Activated gamma-delta T cell (primary cell): Measurements from ENCODE around the gene MRPS9.

Experiments used
- DNase-seq: peaks from one replicate; lab custom pipeline; 2025; lab: John Stamatoyannopoulos, UW

MRPS9 gene

GRCh38 chr2:105118960-105119359 is 81.1 kb downstream of the MRPS9 start:
- no peak for DNase-seq

- no peak for DNase-seq
These were observed 83.6 kb downstream of the MRPS9 start for GRCh38 chr2:105121434-105121833.

- DNase-seq = no peak
These were observed 87.6 kb downstream of the MRPS9 start for GRCh38 chr2:105125428-105125827.

GRCh38 chr2:105125920-105126319 is 88.1 kb downstream of the MRPS9 start:
- DNase-seq = no peak

- DNase-seq = no peak
These were observed 88.5 kb downstream of the MRPS9 start for GRCh38 chr2:105126336-105126735.

DNA sequence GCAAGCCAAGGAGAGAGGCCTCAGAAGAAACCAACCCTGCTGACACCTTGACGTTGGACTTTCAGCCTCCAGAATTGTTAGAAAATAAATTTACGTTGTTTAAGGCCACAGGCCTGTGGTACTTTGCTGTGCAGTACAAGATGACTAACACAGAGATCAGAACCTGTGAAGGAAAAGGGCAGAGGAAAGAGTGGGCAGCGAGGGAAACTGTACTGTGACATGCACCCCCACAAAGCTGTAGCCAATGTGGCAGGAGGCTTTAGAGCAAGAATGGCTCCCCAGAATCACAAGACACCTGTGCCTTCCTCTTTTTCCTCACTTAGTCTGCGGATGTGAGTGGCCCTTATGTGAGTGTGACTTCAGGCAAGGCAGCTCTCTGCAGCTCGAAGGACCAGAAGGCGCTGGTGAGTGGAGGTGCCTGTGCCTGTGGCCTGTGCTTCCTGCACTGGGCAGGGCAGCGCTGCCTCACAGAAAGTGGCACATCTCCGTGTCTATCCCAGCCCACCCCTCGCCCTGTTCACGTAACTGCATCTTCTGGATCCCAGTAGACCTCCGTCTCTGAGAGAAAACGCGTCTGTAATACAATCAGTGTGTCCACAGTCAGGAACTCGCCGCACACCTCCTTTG is 89.5 kb downstream of the MRPS9 start:
- DNase-seq = no peak

- DNase-seq = no peak
These were observed 91.9 kb downstream of the MRPS9 start for GRCh38 chr2:105129722-105130232.

DNA sequence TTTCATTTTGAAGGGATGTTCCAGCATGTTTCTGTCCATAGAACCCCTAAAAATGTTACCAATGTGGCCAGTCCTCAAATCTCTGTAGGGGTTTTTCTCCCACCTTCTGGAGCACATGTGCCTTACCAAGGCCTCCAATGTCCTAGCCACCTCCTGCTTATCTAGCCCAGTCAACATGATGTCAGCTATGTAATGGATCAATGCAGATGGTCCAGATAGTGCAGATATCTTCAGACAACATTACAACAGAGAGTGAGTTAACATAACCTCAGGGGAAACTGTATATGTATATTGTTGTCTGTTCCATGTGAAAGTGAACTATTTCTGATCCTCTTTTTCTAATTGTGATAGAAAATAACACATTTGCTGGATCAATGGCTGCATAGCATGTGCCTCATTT is 92.7 kb downstream of the MRPS9 start:
- no peak for DNase-seq

- no peak for DNase-seq
These were observed 96.2 kb downstream of the MRPS9 start for GRCh38 chr2:105134081-105134480.

DNA sequence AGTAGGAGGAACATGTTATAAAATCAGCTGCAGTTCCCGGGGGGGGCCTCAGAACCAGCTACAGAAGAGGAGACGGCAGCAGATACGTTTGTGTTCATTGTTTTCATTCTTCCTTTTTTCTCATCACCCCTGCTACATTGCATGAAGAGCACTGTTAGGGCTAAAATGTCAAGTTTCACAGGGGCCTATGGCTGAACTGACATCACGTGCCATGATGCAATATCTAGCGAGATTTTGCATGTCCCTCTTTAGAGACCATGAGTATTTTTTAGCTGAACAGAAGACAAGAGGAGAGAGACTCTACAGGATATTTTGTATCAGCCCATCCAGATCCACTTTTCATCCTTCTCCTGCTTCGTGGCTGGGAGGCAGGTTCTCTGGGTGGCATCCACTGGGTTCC is 97.6 kb downstream of the MRPS9 start:
- DNase-seq = no peak

DNA sequence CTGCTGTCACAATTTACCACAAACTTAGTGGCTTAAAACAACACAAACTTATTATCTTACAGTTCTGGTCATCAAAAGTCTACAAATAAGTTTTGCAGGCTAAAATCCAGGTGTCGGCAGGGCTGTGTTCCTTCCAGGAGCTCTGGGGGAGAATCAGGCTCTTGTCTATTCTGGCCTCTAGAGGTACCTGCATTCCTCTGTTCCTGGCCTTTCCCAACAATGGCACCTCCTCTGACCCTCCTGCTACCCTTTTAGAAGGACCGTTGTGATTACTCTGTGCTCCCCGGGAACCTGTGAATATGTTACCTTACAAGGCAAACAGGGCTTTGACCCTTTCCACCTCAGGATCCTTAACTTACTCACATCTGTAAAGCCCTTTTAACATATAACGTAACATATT is 98.5 kb downstream of the MRPS9 start:
- DNase-seq = no peak

GRCh38 chr2:105138643-105139042 is 100.8 kb downstream of the MRPS9 start:
- DNase-seq = no peak

DNA sequence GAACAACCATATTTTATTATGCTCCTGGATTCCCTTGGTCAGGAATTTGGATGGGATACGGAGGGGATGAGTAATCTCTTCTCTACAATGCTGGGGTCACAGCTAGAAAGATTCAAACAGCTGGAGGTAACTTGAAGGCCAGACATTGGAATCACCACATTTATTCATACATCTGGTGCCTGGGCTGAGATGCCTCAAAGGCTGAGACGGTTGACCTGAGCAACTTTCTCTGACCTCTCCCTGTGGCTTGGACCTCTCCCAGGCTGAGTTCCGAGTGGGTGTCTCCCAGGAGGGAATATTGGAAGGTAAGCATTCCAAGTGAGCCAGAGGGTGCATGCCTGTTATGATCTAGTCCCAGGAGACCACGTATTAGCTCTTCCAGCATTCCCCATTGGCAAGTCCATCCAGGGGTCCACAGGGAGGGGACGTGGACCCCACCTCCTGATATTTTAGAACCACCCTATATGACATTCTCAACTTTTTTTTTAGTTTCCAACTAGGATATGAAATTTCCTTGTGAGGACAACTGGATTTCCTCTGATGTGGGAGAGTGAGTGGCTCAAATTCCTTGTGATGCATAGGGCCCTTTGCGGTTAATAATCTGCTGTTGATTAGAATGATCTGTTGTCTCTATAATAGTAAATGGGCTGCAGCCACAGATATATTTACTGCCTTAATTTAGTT is 101.8 kb downstream of the MRPS9 start:
- DNase-seq = no peak

DNA sequence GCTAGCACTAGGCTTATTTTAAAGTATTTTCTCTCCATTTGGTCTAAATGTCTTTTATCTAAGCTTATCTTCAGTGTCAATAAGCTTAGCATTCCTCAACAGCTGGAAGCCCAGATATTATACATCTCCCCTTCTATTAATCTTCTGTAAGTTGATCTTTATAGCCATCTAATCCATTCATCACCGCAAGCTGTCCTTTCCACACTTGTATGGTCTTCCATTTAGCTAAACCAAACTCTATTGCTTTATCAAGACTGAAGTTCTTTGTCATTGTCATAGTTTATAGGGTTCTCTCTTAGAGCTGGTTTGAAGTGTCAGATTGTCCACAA is 102.3 kb downstream of the MRPS9 start:
- no peak for DNase-seq

DNA sequence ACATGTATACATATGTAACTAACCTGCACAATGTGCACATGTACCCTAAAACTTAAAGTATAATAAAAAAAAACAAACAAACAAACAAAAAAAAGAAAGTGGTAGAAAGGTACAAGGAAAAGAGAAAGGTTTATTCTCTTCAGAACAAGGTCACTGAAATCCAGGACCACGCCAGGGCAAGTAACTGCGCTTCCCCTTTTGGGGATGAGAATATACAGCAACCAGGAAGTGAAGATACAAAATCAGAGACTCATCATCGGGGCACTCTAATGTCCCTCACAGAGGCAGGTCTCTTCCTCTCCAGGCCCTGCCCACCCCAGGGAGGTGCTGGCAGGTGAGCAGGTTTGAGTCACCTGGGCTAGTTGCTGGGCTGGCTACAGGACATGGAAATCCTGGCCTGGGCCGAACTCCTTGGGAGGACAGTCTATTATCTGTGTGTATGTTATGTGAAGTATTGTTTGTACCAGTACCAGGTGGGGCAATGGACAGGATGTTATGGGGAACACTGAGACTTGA is 103.3 kb downstream of the MRPS9 start:
- no peak for DNase-seq

GRCh38 chr2:105142239-105142638 is 104.4 kb downstream of the MRPS9 start:
- no peak for DNase-seq

DNA sequence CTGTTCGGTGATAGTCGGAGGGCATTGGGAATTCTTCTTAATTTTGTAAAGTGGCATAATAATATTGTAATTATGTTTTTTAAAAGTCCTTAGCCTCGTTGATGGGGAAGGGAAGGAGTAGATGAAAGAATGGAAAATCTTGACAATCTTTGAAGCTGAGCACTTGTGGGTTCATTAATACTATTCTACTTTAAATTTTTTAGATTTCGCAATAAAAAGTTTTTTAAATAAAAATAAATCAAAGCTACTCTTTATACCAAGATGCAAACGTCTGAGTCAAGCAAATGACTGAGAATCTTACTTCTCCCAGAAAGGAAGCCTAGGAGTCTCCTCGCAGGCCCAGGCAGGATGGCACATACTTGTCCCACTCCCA is 105.2 kb downstream of the MRPS9 start:
- DNase-seq = no peak

GRCh38 chr2:105143467-105144151 is 105.7 kb downstream of the MRPS9 start:
- DNase-seq = no peak

DNA sequence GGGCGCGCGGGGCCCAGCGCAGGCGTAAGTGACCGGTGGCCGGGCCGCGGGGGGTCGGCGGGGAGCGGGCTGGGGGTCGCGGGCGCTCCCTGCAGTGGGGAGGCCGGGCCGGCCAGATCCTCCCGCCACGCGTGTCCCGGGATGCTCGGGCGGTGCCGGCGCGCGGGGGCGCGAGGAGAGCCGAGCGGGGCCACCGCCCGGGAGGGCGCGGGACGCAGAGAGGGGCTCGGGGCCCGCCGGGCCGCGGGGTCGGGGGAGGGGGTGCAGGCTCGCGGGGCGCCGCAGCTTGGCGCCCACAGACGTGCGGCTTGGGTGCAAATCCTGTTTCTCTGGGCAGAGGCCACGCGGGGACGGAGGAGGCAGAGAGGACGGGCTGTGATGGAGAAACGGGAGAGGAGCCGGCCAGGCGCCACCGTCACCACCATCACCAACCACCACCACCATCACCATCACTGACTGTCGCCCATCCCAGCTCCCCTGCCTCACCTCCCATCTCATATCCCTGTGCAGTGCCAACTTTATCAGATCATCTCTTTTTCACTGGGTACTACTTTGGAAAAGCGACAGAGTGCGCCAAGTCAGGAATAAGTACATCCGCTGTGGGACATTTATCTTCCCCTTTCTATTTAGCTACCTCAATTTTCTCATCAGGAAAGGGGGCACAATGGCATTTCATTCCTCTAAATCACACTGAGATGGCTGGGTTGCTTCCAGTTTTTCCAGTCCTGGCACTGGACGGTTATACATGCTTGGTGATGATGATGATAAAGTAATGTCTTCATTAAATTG is 106.5 kb downstream of the MRPS9 start:
- DNase-seq = no peak

DNA sequence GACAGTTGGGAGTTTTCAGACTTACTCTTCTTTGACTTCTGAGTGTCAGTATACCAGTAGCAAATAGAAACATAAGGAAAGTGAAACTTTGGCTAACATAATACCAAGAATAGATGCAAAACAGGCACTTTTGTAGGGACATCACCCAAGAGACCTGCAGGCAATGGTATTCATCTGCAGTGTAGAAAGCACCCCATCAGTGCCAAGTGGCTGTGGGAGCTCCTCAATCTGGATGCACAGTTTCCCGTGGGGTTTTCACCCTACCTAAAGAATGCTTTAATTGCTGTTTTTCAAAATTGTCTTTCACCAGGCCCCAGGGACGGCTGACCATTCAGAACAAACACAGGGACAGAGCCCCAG is 107.1 kb downstream of the MRPS9 start:
- DNase-seq = no peak

DNA sequence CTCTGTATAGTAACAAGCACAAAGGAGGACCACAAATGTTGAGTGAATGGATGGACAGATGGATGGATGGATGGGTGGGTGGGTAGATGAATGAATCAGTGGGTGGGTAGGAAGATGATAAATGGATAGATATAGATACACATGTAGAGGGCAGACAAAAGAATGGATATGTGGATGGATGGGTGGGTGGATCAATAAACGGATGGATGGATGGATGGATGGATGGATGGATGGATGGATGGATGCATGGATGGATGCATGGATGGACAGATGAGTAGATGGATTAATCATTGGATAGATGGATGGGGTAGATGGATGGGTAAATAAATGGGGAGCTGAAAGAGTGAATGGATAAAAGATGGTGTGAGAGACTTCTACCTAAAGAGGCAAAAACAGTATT is 111.4 kb downstream of the MRPS9 start:
- DNase-seq = no peak
